ENCODE data around the gene ZCCHC7.

ZCCHC7 gene

DNA sequence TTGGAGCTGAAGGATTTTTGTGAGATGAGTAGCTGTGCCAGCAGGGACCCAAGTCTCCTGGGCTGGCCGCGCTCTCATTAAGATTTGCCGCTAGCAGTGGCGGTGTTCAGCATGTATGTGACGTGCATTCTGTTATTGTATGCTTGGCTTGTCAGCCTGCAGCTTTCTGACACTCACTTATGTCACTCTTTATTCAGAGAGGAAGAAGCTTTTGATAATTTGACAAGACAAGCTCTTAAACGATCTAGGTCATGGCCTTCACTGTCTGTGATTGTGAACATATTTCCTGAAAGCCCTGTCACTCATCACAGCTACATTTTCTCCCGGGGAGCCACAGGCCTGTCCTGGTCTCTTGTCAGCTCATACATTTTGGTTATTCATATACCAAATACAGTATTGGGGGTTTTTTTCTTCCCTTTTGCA, 203.9 kb downstream of the ZCCHC7 start:
- no peak for DNase-seq (ENCODE audit: low read depth)
- no peak for TF ChIP-seq CTCF (IDR thresholded peaks at IDR 0.05; ENCODE audit: low read depth, low read length, missing control alignments)
- H3K4me3 ChIP-seq (ENCODE audit: low read depth, low read length) = peak overlapping the region; percentile 7; the same call in 1 of the 2 replicates

- peak overlapping the region; percentile 7; the same call in 1 of the 2 replicates for H3K4me3 ChIP-seq (ENCODE audit: low read depth, low read length)
- DNase-seq (ENCODE audit: low read depth) = no peak
- TF ChIP-seq CTCF (IDR thresholded peaks at IDR 0.05; ENCODE audit: low read depth, low read length, missing control alignments) = no peak
Measured at GRCh38 chr9:37324691-37325490, 204.5 kb downstream of the ZCCHC7 start.

DNA sequence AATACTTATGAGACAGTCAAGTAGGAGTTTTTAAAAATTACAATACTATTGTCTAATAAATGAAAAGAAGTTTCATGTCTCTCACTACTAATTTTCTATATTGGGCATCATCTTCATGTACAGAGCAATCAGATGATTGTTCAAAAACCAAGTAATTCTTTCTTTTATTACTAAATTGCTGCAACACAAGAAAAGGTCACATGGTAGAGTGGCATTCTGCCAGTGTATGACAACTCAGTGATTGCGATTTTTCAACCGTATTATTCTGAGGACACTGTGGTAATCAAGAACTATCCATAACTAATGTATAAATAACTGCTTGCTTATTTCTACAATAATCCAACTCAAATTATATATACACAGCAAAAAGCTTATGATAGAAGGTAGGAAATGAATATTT, 205.4 kb downstream of the ZCCHC7 start:
- no peak overlapping the region for H3K4me3 ChIP-seq (ENCODE audit: low read depth, low read length)
- TF ChIP-seq CTCF (IDR thresholded peaks at IDR 0.05; ENCODE audit: low read depth, low read length, missing control alignments) = no peak
- no peak for DNase-seq (ENCODE audit: low read depth)

GRCh38 chr9:37327553-37327952, 207.2 kb downstream of the ZCCHC7 start:
- H3K4me3 ChIP-seq (ENCODE audit: low read depth, low read length) = no peak overlapping the region
- no peak for TF ChIP-seq CTCF (IDR thresholded peaks at IDR 0.05; ENCODE audit: low read depth, low read length, missing control alignments)
- DNase-seq (ENCODE audit: low read depth) = no peak

DNA sequence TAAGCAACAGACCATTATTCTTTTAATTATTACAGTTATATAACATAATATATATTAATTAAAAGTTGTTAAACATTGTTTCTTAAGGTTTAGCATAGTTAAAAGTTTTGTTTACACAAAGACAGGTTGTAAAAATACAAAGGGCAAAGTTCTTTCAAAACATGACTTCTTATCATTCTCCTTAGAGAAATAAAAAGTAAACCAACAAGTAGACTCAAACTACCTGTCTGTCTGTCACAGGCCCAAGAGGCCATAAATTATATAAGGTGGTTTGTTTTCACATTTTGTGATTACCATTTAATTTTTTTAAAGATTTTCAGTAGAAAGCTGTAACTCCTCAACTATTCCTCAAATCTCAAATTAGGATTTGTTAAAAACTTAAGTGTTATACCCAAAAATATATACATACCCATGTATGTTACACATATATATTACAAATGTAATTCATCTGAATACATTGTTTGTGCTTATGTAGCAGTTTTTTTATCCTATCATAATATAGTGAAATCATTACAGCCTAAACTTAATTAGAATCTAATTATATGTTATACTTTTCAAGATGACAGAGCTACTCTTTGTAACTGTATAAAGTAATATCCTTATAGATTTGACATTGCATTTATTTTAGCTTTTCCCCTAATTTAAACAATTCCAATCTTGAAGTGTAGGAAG, 208.3 kb downstream of the ZCCHC7 start:
- DNase-seq (ENCODE audit: low read depth) = no peak
- no peak overlapping the region for H3K4me3 ChIP-seq (ENCODE audit: low read depth, low read length)
- TF ChIP-seq CTCF (IDR thresholded peaks at IDR 0.05; ENCODE audit: low read depth, low read length, missing control alignments) = no peak

DNA sequence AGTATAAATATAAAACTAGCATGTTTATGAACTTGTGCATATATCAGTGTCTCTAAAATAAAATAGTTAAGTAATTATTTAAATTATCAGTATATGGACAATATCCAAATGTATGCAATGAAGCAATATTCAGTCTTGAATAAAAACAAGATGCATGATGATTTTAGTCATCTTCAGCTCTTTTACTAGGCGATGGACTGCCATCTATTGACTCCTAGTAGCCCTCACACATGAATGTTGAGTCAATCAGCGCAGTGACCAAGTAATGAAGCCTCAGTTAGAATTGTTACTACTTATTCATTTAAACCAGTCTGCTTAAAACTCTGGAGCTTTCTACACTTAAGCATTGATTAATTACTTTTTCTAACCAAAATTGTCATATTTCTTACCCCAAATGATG, 209.2 kb downstream of the ZCCHC7 start:
- peak; percentile 51 for DNase-seq (ENCODE audit: low read depth)
- no peak overlapping the region for H3K4me3 ChIP-seq (ENCODE audit: low read depth, low read length)
- TF ChIP-seq CTCF (IDR thresholded peaks at IDR 0.05; ENCODE audit: low read depth, low read length, missing control alignments) = peak; percentile 52

Data from GM12864 (cell line).